Fibroblast of lung (primary cell): ENCODE results near the gene STRIP2. TPM values are rescaled to one million over a fixed set of nuclear protein-coding genes. Genes with fewer than 3 reads are reported as not detected.
A peak's percentile ranks its signal among the peaks of the same experiment; 100 is the strongest.

Experiments
- DNase-seq, 2 donors: peaks; one replicate each; pipeline versions ENCODE4 v3.0.0 to v3.0.0-alpha.2; 2010; ENCODE audit warnings: low read depth in 2 of 2
- H2AFZ ChIP-seq: 2 replicates; pipeline ENCODE4 v1.5.1; 2012; ENCODE audit warnings: low read length, control low read depth, inconsistent platforms
- H3K27ac ChIP-seq: 2 replicates; pipeline ENCODE4 v1.5.1; 2011; ENCODE audit warnings: low read length, control low read depth; ENCODE audit not compliant: insufficient read depth
- H3K27me3 ChIP-seq: 2 replicates; pipeline ENCODE4 v1.5.1; 2011; ENCODE audit warnings: mild to moderate bottlenecking, low read length; ENCODE audit not compliant: control insufficient read depth, insufficient read depth
- H3K36me3 ChIP-seq: 2 replicates; pipeline ENCODE4 v1.5.1; 2011; ENCODE audit warnings: low read length; ENCODE audit not compliant: control insufficient read depth, insufficient read depth
- H3K4me1 ChIP-seq: 2 replicates; pipeline ENCODE4 v1.5.1; 2011; ENCODE audit warnings: low read length; ENCODE audit not compliant: control insufficient read depth, insufficient read depth; ENCODE audit errors: extremely low read depth
- H3K4me2 ChIP-seq: 2 replicates; pipeline ENCODE4 v1.5.1; 2011; ENCODE audit warnings: low read length, control low read depth; ENCODE audit not compliant: insufficient read depth; ENCODE audit errors: extremely low read depth
- H3K4me3 ChIP-seq, 4 experiments: fragments of 200-600 bp in 1 of 4; sonication (generic) in 1 of 4; replicated peaks in 1 of 4; 2 replicates each; pipeline ENCODE4 v1.5.1; 2011 to 2016; ENCODE audit warnings: low read length in 4 of 4, low read depth in 3 of 4, mild to moderate bottlenecking in 3 of 4, control low read depth in 2 of 4, inconsistent platforms in 1 of 4, mixed read lengths in 1 of 4; ENCODE audit not compliant: insufficient read depth in 1 of 4; ENCODE audit errors: control extremely low read depth in 1 of 4
- H3K79me2 ChIP-seq: 2 replicates; pipeline ENCODE4 v1.5.1; 2012; ENCODE audit warnings: mild to moderate bottlenecking, low read length, inconsistent platforms; ENCODE audit not compliant: control insufficient read depth, insufficient read depth
- H3K9ac ChIP-seq: 2 replicates; pipeline ENCODE4 v1.5.1; 2011; ENCODE audit warnings: mild to moderate bottlenecking, low read length, control low read depth; ENCODE audit not compliant: insufficient read depth
- H3K9me3 ChIP-seq: 2 replicates; pipeline ENCODE4 v1.5.1; 2012; ENCODE audit warnings: low read depth, low read length; ENCODE audit not compliant: control insufficient read depth, insufficient read depth
- H4K20me1 ChIP-seq: 2 replicates; pipeline ENCODE4 v1.5.1; 2011; ENCODE audit warnings: low read length; ENCODE audit not compliant: control insufficient read depth, insufficient read depth; ENCODE audit errors: extremely low read depth
- CTCF ChIP-seq, 2 donors: IDR thresholded peaks in 1 of 2; conservative IDR thresholded peaks in 1 of 2; 1 replicate in 1 of 2; 2 replicates in 1 of 2; pipeline ENCODE4 v1.5.1; 2011 to 2012; ENCODE audit warnings: low read length in 2 of 2, control low read depth in 1 of 2, inconsistent platforms in 1 of 2, low read depth in 1 of 2, mild to moderate bottlenecking in 1 of 2
- EZH2 ChIP-seq: IDR thresholded peaks from 2 replicates; pipeline ENCODE4 v1.5.1; 2012; ENCODE audit warnings: low read length, control low read depth, mild to moderate bottlenecking; ENCODE audit errors: missing control alignments
- polyA plus RNA-seq, 2 donors: library from polyadenylated mRNA; depleted of rRNA in 1 of 2; stranded (reverse) in 1 of 2; unstranded in 1 of 2; fragments of >200 nt; gene quantifications; 2 replicates each; pipeline ENCODE4 v1.2.1, GENCODE V29; 2011 to 2012; ENCODE audit warnings: missing spikeins in 1 of 2
- total RNA-seq: library from RNA; depleted of rRNA; stranded (reverse); fragments of >200 nt; gene quantifications from 2 replicates; pipeline ENCODE4 v1.2.1, GENCODE V29; 2014

The STRIP2 gene
- total and polyA plus RNA-seq, 2 donors (not counting 1 experiment from before 2014, with no cell fraction given), result 1.9 to 10.9 TPM

GRCh38 chr7:129438281-129438838 is 4.1 kb downstream of the STRIP2 start:
- Histone ChIP-seq H3K4me1 (peaks cover 3% of the 10 kb centered on the region), H3K79me2 (peaks cover 3% of the 10 kb centered on the region), H3K9ac (no peak overlapping the region), H3K4me2 (peak overlapping the region; percentile 11), H3K27ac (peak overlapping the region; percentile 13), H3K36me3 (no peaks in the 10 kb centered on the region), H4K20me1 (no peaks in the 10 kb centered on the region), H2AFZ (no peak overlapping the region), H3K27me3 (no peaks in the 10 kb centered on the region), H3K4me3 (no peak overlapping the region), H3K9me3 (no peaks in the 10 kb centered on the region)
- TF ChIP-seq EZH2 (no peak), CTCF (conservative IDR thresholded peaks at IDR 0.05 in 1 of 2, IDR thresholded peaks at IDR 0.05 in 1 of 2; ENCODE audit: low read depth in 1 of 2, low read length in 2 of 2) (no peak)
- no peak for DNase-seq

- peak overlapping the region; percentile 13 for H3K27ac ChIP-seq
- TF ChIP-seq CTCF (conservative IDR thresholded peaks at IDR 0.05 in 1 of 2, IDR thresholded peaks at IDR 0.05 in 1 of 2; ENCODE audit: low read depth in 1 of 2, low read length in 2 of 2) (no peak), EZH2 (no peak)
Measured at GRCh38 chr7:129438839-129439651, 4.8 kb downstream of the STRIP2 start.

GRCh38 chr7:129439963-129440625 is 5.9 kb downstream of the STRIP2 start:
- Histone ChIP-seq H3K27ac (no peak overlapping the region), H3K79me2 (peaks cover 3% of the 10 kb centered on the region)

More at GRCh38 chr7:129438839-129439651, 4.8 kb downstream of the STRIP2 start:
- H3K9ac ChIP-seq, result no peak overlapping the region
- peaks cover 3% of the 10 kb centered on the region for H3K79me2 ChIP-seq
- DNase-seq, result peak; percentile 51 to 76
- peak overlapping the region; percentile 19 for H2AFZ ChIP-seq
- no peak overlapping the region for H3K4me3 ChIP-seq
- no peaks in the 10 kb centered on the region for H3K27me3 ChIP-seq
- H3K4me1 ChIP-seq, result no peaks in the 10 kb centered on the region
- H3K4me2 ChIP-seq, result peak overlapping the region; percentile 11
- H4K20me1 ChIP-seq, result no peaks in the 10 kb centered on the region
- no peaks in the 10 kb centered on the region for H3K36me3 ChIP-seq
- no peaks in the 10 kb centered on the region for H3K9me3 ChIP-seq

More at GRCh38 chr7:129439963-129440625, 5.9 kb downstream of the STRIP2 start:
- no peaks in the 10 kb centered on the region for H3K4me1 ChIP-seq
- no peak overlapping the region for H3K4me2 ChIP-seq
- no peak overlapping the region for H2AFZ ChIP-seq
- TF ChIP-seq EZH2, result no peak
- TF ChIP-seq CTCF (conservative IDR thresholded peaks at IDR 0.05 in 1 of 2, IDR thresholded peaks at IDR 0.05 in 1 of 2; ENCODE audit: low read depth in 1 of 2, low read length in 2 of 2), result no peak
- H3K9ac ChIP-seq, result no peak overlapping the region
- H4K20me1 ChIP-seq, result no peaks in the 10 kb centered on the region
- no peaks in the 10 kb centered on the region for H3K27me3 ChIP-seq
- H3K4me3 ChIP-seq, result no peak overlapping the region
- H3K36me3 ChIP-seq, result no peaks in the 10 kb centered on the region
- no peak for DNase-seq
- H3K9me3 ChIP-seq, result no peaks in the 10 kb centered on the region
